GM19467 (cell line): ENCODE results near the gene GPBAR1.
"Not testable (repeated sequence)": the region's sequence is repeated elsewhere in the genome, so short reads cannot be mapped to it uniquely, and the experiment has no call there.

Experiments used
- ATAC-seq: cut with Tn5 transposase; IDR thresholded peaks from one replicate; pipeline ENCODE4 v1.9.1; 2021; ENCODE audit warnings: mild to moderate bottlenecking, moderate library complexity; ENCODE audit not compliant: unreplicated experiment

Gene GPBAR1

GRCh38 chr2:218266316-218266979 lies 5.6 kb downstream of the GPBAR1 start:
- no peak for ATAC-seq

DNA sequence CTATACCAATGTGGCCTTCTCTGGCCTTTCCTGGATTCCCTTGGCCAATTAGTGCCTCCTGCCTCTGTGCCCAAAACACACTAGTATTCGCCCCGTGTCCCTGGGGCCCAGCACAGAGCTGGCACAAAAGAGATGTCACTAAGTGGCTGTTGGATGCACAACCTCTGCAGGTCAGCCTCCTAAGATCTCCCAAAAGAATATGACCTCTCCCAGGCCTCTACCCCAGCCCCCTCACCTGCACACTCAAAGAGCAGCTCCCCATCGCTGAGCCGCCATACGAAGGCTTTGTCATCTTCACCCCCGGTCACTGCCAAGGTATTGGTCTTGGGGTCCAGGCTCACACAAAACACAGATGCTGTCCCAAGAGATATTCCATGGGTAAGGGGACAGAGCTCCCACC lies 6.4 kb downstream of the GPBAR1 start:
- no peak for ATAC-seq

DNA sequence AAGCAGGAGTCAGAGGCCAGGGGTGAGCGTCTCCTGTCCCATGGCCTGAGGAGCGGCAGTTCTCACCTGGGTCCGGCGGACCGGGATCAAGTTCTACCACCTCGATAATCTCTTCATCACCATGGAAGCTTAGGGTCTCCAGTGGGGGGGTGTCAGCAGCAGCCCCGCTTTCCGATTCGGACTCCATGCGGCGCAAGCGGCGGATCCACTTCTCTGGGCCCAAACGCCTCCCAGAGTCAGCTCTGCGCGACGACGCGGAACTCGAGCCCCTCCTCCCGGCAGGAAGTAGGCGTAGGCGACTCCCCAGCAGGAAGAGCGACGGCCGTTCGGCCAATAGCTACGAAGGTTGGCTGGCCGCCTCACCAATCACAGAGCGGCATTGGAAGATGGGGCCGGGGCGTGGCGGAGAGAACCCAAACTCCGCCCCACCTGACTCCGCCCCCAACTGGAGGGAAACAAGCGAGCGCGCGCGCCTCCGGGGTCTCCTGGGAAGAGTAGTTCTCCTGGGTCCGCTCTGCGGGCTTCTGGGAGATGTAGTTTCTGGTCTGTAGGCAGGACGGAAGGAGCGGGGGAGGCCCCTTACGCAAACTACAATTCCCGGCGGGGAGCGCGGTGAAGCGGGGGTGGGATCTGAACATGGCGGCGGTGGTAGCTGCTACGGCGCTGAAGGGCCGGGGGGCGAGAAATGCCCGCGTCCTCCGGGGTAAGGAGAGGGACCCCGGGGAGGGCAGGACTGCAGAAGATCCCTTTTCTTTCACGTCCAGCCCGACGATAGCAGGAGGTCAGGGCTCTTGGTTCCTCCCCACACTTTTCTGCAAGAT lies 9.3 kb downstream of the GPBAR1 start, which contains the start of the genes AAMP and PNKD:
AAMP (minus strand) TSS at position 238 of the 821 bp plus-strand sequence; CDS start at position 187, 51 bp downstream.
PNKD (plus strand) TSS at position 620 of the 821 bp plus-strand sequence; CDS start at position 637, 17 bp downstream.
- ATAC-seq = peak; percentile 87

DNA sequence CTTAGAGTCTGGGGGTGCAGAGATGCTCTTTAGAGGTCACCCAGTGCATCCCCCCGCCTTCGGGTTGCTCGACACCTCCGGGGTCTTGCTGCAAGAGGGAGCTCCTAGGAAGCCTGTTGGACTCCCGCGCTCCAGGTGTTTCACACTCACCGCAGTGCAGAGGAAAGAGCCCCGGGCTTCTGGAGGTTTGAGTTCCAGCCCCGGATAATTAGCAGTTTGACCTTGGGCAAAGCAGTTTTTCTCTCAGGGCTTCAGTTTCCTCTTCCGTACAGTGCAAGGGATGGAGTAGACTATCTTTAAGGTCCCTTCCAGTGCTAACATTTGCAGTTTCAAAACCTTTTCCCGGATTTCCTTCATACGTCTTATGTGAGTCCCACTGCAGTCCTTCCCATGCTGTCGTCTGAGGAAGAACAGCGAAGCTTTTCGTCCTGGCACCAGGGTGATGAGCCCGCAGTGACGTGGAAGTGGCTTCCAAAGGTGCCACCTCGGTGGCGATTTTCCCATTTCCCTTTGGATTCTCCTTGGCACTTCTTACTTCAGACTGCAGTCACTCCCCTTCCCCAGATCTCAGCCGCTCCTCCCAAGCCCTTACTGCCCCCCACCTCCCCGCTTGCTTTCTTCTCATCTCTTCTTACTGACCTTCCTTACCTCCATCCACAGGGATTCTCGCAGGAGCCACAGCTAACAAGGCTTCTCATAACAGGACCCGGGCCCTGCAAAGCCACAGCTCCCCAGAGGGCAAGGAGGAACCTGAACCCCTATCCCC lies 10.1 kb downstream of the GPBAR1 start:
- no peak for ATAC-seq

DNA sequence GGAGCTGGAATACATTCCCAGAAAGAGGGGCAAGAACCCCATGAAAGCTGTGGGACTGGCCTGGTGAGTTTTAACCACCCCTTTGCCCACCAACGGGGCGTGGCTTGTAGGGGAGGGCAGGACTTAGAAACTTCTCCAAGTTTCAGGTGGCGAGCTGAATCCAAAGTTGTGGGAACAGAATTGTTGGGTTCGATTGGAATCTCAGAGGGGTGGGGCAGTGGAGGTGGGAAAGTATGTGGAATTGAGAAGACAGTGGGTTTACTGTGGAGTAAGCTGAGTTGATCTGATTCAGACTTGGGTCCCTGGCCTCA lies 10.6 kb downstream of the GPBAR1 start:
- ATAC-seq = no peak

GRCh38 chr2:218271865-218272530 lies 11.2 kb downstream of the GPBAR1 start:
- no peak for ATAC-seq

DNA sequence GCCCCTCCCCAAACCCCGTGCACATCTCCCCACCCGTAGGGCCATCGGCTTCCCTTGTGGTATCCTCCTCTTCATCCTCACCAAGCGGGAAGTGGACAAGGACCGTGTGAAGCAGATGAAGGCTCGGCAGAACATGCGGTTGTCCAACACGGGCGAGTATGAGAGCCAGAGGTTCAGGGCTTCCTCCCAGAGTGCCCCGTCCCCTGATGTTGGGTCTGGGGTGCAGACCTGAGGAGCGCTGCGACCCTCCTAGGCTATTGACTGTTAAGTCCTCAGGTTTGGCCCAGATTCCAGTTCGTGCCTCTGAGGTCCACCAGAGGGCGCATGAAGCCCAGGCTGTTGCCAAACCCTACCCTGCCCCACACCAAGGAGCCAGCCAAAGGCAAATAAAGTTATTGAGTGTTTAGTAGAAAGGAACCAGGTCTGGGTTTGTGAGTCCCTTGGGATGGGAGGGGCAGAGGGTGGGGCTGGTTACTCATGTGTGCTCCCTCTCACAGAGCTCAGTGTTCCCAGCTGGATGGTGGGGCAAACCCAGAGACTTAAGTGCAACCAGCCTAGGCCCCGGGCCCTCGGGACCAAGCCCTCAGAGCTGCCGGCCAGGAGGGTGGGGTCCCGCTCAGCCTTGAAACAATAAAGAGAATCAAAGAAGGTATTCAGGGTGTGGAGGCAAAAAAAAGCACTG lies 11.9 kb downstream of the GPBAR1 start:
- ATAC-seq = no peak

- not testable (repeated sequence) for ATAC-seq
Observed at GRCh38 chr2:218273214-218273907, 12.5 kb downstream of the GPBAR1 start.

- no peak for ATAC-seq
Observed at GRCh38 chr2:218273908-218274249, 13.1 kb downstream of the GPBAR1 start.

- ATAC-seq = no peak
Observed at GRCh38 chr2:218274586-218274985, 13.8 kb downstream of the GPBAR1 start.

- ATAC-seq = no peak
Observed at GRCh38 chr2:218275371-218276072, 14.7 kb downstream of the GPBAR1 start.

- no peak for ATAC-seq
Observed at GRCh38 chr2:218276986-218277755, 16.4 kb downstream of the GPBAR1 start.

GRCh38 chr2:218277921-218278320 lies 17.1 kb downstream of the GPBAR1 start:
- no peak for ATAC-seq

DNA sequence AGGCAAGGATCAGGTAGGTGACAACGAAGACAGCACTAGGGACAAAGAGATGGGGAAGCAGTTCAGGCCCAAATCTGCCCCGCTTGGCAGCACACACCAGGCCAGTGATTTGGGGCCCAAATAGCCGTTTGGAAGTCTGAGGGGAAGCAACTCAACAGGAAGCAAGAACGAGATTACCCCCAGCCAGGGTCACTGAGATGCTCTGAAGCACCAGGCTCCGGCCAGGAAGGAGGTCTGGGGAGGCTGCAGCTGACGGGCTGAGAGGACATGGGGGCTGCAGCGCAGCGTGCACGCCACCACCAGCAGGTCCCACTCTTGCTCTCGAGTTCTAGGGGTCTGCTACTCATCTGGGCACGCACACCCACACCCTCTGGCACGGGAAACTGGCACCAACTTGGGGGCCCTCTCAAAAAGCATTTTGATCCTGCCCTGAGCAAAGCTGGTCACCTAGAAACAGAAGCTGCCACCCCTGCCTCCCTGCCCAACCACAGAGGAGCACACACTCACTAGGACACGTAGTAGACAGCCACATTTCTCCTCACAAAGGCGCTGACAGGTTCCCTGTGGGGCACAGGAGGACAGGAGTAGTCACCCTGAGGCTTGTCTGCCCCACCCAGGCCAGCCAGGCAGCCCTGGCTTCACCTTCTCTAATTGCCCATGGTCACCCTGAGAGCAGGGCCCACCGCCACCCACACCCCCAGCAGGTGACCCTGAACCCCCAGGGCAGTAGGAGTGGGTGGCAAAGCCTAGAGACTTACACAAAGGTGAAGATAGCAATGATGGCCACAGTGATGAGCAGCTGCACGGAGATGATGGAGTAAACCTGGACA lies 17.9 kb downstream of the GPBAR1 start:
- no peak for ATAC-seq

- ATAC-seq = no peak
Observed at GRCh38 chr2:218280260-218280870, 19.6 kb downstream of the GPBAR1 start.

DNA sequence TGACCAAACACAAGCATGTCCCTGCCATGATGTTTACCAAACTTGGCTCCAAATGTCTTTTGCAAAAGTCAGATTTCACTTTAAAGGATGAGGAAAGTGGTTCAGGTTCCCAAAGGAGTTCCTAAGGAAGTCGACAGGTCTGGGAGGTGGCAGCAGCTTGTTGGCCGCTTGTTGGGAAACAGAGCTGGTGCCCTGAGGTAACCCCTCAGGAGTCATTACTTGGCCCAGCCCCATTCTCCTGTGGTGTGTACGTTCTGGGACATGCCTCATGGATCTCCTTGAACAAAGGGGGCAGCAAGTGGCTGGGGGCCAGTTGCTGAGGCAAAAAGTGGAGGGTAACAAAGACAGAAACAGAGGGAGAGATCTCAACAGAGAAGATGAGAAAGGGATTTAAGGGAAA lies 20.6 kb downstream of the GPBAR1 start:
- no peak for ATAC-seq
